ENCODE measurements around the gene ODAD3. TPM values are rescaled to one million over a fixed set of nuclear protein-coding genes. Genes with fewer than 3 reads are reported as not detected.

Gene ODAD3
- total and polyA plus RNA-seq, 2 of the 13 experiments (the other 11 are each of a cell fraction or from before 2014, with no cell fraction given), result 0.04 to 0.08 TPM

GRCh38 chr19:11434703-11435056, 241 bp downstream of the ODAD3 start (continued):
- TF ChIP-seq ZGPAT (CRISPR knock-in tag; IDR thresholded peaks at IDR 0.05) (no peak), ZNF530 (CRISPR knock-in tag; IDR thresholded peaks at IDR 0.05; ENCODE audit: low read depth) (no peak), ZBTB38 (CRISPR knock-in tag; IDR thresholded peaks at IDR 0.05) (no peak), HBP1 (CRISPR knock-in tag; IDR thresholded peaks at IDR 0.05; ENCODE audit: low read depth) (no peak), FOSL1 (CRISPR knock-in tag; IDR thresholded peaks at IDR 0.05; ENCODE audit: borderline replicate concordance) (no peak), FIP1L1 (IDR thresholded peaks at IDR 0.05; ENCODE audit: borderline replicate concordance, insufficient read depth, low read depth, low read length) (no peak), GABPB1 (CRISPR knock-in tag; IDR thresholded peaks at IDR 0.05) (no peak), ZNF468 (CRISPR knock-in tag; IDR thresholded peaks at IDR 0.05) (no peak), SATB2 (CRISPR knock-in tag; IDR thresholded peaks at IDR 0.05) (no peak), EEA1 (CRISPR knock-in tag; IDR thresholded peaks at IDR 0.05; ENCODE audit: borderline replicate concordance) (no peak), BORCS8-MEF2B (CRISPR knock-in tag; IDR thresholded peaks at IDR 0.05) (no peak), SRSF4 (IDR thresholded peaks at IDR 0.05; ENCODE audit: low read depth, low read length, poor library complexity, severe bottlenecking) (no peak), ZNF749 (CRISPR knock-in tag; IDR thresholded peaks at IDR 0.05; ENCODE audit: borderline replicate concordance) (no peak), RARG (CRISPR knock-in tag; IDR thresholded peaks at IDR 0.05; ENCODE audit: low read depth) (no peak), ZNF577 (CRISPR knock-in tag; IDR thresholded peaks at IDR 0.05; ENCODE audit: borderline replicate concordance, low read depth) (no peak), JUNB (CRISPR knock-in tag; IDR thresholded peaks at IDR 0.05; ENCODE audit: borderline replicate concordance) (no peak), ISL2 (CRISPR knock-in tag; IDR thresholded peaks at IDR 0.05) (no peak), ZNF138 (CRISPR knock-in tag; IDR thresholded peaks at IDR 0.05; ENCODE audit: low read depth) (no peak), SP4 (CRISPR knock-in tag; IDR thresholded peaks at IDR 0.05) (no peak), ZFP36L2 (CRISPR knock-in tag; IDR thresholded peaks at IDR 0.05) (no peak), SRY (CRISPR knock-in tag; IDR thresholded peaks at IDR 0.05) (no peak), NR2F2 (IDR thresholded peaks at IDR 0.05; ENCODE audit: borderline replicate concordance, low read depth) (no peak), TRAFD1 (CRISPR knock-in tag; IDR thresholded peaks at IDR 0.05; ENCODE audit: borderline replicate concordance) (no peak), ZNF782 (CRISPR knock-in tag; IDR thresholded peaks at IDR 0.05; ENCODE audit: borderline replicate concordance) (no peak), ZNF224 (CRISPR knock-in tag; IDR thresholded peaks at IDR 0.05) (0 out of 2 replicates have a peak, but pooled peaks have one; percentile 2), HNRNPLL (IDR thresholded peaks at IDR 0.05; ENCODE audit: low read depth, low read length, poor library complexity, severe bottlenecking) (no peak), RARA (CRISPR knock-in tag; IDR thresholded peaks at IDR 0.05) (0 out of 2 replicates have a peak, but pooled peaks have one; percentile 10), MED1 (CRISPR knock-in tag; IDR thresholded peaks at IDR 0.05) (no peak), NR2F1 (CRISPR knock-in tag; IDR thresholded peaks at IDR 0.05) (0 out of 4 replicates have a peak, but pooled peaks of 1 of the 2 experiments have one; percentile 45)
